GDM1 (cell line): Measurements from ENCODE around the gene MYT1.

Experiments
- DNase-seq: peaks from one replicate; lab custom pipeline; 2025; lab: John Stamatoyannopoulos, UW

The MYT1 gene

DNA sequence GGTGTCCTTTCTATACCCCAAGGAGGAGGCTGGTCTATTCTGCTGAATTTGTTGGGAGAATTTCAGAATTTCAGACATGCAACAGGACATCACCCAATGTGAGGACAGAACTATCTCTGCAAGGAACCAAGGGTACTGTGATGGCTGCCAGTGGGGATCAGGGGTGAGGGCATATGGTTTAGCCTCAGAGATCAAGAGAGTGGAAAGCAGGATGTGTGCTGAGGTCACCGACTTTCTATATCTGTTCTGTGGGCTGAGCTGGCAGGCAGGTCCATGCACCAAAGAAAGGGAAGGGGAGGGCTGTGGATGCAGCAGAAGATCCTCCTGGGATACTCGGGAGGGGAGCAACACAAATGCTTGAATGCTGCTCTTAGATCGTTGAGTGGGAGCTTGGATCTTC, 28.8 kb downstream of the MYT1 start:
- no peak for DNase-seq

GRCh38 chr20:64194269-64194668, 30.0 kb downstream of the MYT1 start:
- no peak for DNase-seq

DNA sequence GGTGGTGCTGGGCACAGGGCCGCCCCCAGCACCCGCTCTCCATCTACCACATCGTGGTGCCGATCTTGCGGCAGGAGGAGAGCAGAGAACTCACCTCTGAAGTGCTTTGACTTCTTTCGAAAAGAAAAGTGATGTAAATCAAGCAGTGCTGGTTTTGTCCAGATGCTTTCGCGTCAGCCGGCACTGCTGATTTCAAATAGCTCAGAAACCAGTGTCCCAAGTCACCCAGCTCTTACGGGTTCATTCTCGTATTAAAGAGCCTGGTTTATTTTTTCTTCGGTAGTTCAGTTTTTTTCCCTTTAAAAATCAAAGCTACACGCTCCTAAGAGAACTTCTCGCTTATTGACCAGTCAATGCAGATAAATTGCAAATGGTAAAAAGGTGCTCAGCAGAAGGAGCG, 32.1 kb downstream of the MYT1 start:
- no peak for DNase-seq

DNA sequence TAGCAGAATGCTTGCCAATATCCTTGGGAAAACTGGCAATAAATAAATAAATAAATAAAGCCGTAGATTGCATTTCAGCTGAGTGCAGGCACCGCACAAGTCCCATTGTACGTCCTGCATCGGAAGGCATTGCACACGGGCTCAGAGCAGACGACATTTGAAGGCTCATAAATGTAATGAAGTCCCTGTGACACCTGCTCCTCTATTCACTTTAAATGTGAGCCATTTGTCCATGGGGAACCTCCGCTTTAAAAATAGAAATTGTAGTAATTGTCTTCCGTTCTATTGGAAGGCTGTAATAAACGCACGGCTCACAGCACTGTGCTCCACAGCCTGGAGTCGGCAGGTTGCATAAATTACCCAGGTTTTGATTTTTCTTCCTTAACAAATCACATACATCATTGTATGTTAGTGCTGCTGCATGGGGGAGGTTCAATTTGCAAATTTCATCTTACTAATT, 32.6 kb downstream of the MYT1 start:
- DNase-seq = no peak

GRCh38 chr20:64198347-64198746, 34.1 kb downstream of the MYT1 start:
- DNase-seq = no peak

DNA sequence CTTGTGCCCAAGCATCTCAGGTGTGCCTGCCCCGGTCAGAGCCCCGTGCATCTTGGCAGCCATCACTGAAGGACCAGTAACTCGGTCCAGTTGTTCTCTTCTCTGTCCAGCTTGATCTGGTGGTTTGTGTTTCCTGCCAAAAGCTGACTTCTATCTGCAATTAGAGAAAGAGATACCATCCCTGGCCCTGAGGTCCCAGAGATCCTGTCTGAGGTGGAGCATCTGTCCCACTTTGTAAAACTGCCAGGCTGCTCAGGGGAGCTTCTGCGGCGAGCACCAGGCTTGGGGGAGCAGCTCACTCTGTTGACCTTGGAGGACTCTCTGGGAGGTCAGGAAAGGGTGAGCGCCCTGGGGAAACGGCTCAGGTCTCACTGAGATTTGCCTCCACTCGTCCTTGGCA, 35.1 kb downstream of the MYT1 start:
- DNase-seq = no peak

- no peak for DNase-seq
Measured at GRCh38 chr20:64200740-64201139, 36.5 kb downstream of the MYT1 start.

- no peak for DNase-seq
Measured at GRCh38 chr20:64201653-64202052, 37.4 kb downstream of the MYT1 start.

- DNase-seq = no peak
Measured at GRCh38 chr20:64203037-64203777, 39.0 kb downstream of the MYT1 start.

- DNase-seq = no peak
Measured at GRCh38 chr20:64205611-64206026, 41.4 kb downstream of the MYT1 start.

DNA sequence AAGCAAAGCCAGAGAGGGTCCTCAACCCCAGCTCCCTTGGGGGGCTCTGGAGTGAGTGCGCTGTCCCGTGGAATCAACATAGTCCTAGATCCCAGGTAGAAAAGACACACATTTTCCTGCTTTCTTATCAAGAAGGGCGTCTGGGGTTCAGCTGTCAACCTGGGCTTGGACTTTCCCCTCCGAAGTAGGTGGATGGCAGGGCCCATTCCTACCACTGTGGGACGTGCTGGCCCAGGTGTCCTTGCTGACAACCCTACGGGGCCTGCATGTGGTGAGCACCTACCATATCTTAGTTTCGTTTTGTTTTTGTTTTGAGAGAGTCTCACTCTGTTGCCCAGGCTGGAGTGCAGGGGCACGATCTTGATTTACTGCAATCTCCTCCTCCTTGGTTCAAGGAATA, 42.4 kb downstream of the MYT1 start:
- no peak for DNase-seq

GRCh38 chr20:64207641-64208590, 43.7 kb downstream of the MYT1 start:
- no peak for DNase-seq

DNA sequence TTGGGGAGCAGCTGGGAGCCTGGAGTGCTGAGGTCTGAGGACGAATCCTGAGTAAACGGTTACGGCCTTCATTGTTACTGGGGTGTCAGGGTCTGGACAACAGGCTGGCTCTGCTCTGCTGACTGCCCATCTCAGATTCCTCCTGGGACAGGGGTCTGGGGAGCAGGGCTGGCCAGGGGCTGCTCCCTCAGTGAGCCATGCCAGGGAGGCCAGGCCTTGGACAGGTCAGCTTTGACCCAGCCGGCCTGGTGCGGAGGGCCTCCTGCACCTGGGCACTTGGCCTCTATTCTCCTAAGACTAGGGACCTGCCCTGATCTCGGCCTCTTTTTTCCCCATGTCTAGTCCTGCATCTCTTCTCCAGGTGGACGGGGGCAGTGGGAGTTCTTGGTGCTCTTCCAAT, 44.9 kb downstream of the MYT1 start:
- DNase-seq = no peak

DNA sequence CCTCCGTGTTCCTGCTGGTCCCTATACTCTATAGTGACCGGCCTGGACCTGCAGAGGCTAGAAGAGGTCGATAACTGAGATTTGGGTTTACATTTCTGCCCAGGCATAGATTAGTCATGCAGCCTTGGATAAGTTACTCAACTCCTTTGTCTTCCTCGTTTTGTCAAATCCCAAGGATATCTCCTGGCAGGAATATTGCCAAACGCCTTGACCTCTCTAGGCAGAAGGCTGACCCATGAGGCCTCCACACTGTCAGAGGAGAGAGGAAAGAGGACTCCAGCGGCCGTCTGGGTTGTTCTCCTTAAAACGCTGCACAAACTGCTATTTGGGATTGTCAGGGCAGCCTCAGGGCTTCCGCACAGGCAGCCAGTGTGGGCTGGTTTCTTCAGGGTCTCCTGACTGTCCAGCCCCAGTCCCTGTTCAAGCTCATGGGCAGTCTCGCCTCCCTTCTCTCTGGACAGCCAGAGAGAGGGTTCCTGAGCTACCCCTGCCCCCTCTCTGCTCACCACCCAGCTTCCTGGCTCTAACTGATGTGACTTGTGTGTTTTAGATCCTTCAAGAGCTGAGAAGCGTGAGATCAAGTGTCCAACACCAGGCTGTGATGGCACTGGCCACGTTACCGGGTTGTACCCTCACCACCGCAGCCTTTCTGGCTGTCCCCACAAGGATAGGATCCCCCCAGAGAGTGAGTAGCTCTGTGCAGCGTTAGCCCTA, 46.6 kb downstream of the MYT1 start:
- DNase-seq = no peak

DNA sequence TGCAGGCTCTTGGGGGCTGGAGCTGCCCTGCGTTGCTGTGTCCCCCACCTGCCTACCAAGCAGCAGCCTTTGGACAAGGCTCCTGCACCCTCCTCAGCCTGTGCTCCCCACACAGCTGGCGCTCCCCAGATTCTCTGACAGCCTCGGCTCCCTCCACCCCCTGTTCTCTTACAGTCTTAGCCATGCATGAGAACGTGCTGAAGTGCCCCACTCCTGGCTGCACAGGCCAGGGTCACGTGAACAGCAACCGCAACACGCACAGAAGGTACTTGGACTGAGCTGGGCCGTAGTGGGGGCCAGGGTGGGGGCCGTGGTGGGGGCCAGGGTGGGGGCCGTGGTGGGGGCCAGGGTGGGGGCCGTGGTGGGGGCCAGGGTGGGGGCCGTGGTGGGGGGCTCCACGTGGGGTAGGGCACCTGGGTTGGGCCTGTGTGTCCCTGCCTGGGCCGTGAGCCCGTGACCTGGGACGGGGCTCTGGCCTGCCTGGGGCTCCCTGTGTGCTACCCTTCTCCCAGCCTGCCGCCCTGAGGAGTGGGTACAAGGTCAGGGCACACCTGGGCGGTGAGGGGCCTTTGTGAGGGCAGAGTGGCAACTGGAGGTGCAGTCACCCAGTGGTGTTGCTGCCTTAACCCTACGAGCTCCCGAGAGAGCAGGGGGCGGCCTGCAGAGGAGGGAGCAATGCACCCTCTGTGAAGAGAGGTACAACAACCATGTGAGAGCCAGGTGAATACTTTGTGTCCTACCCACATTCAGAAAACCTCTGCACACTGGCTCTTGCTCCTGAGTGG, 47.8 kb downstream of the MYT1 start:
- no peak for DNase-seq

GRCh38 chr20:64212755-64213154, 48.5 kb downstream of the MYT1 start:
- no peak for DNase-seq

DNA sequence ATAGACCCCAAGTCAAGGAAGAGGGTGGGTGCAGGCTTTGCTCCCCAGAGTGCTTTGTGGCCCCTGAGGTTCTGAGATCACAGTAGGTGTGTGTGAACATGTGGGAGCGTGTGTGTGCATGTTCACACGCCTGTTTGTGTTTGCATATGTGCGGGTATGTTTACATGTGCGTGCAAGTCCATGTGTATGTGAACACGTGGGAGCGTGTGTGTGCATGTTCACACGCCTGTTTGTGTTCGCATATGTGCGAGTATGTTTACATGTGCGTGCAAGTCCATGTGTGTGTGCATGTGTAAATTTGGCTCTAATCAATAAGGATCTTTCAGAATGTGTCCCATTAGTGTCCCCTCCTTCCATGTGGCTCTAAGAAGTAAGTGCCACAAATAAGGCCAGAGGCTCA, 49.9 kb downstream of the MYT1 start:
- no peak for DNase-seq

GRCh38 chr20:64214952-64215351, 50.7 kb downstream of the MYT1 start:
- no peak for DNase-seq

GRCh38 chr20:64216036-64216435, 51.8 kb downstream of the MYT1 start:
- no peak for DNase-seq

DNA sequence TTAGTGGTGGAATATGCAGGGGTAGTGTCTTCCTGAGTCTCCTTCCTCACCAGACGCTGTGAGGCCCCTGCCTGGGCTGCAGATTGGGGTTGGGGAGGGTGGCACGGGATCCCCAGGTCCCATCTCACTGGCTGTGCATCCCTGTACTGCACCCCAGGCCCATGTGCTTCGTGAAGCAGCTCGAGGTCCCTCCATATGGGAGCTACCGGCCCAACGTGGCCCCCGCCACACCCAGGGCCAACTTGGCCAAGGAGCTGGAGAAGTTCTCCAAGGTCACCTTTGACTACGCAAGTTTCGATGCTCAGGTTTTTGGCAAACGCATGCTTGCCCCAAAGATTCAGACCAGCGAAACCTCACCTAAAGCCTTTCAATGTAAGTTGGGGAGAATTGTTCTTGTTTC, 52.7 kb downstream of the MYT1 start:
- DNase-seq = no peak

DNA sequence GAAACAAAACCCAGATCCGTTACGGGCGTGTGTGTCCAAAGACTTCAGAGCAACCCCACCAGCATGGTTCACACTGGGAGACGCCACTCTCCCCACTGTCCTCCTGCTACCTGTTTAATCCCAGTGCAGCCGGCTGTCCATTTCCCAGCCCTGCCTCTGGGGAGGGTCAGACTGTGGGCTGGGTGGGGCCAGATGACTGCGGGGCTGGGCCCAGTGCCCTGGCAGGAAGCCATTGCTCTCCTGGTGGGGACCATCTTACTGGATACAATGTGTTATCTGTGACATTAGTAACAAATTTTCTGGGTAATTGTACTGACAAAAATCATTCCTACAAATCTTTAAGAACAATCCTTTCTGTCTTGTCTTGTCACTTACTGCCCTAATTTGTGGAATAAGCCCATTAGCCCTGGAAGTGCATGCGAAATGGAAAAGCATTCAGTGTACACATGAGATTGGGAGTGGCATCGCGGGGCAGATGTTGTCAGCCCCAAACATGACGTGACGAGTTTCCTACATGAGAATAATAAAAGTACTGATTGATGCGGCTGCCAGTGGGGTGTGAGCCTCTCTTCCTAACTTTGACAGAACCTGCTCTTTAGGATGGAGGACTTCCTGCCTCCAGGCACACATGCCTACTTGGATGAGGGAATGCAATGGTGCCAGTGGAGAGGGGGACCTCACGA, 53.4 kb downstream of the MYT1 start:
- no peak for DNase-seq
